ENCODE data around the gene AOC3.
"Not testable (repeated sequence)": the region's sequence is repeated elsewhere in the genome, so short reads cannot be mapped to it uniquely, and the experiment has no call there.

AOC3 gene

DNA sequence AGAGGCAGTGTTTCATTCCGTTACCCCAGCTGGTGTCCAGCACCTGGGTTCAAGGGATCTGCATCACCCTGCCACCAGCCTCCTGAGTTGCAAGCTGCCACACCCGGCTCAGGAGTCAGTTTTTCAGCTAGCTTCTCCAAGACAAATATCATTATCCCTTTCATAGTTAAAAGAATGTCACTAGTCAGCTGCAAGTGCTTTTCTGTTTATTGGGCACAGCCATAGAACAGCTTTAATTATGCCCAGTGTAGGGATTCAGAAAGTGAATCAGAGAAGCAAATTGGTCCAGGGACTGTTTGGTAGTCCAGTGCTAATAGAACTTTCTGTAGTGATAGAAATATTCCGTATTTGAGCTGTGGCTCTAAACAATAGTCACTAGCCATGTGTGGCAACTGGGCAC is 2.9 kb upstream of the AOC3 start:
- TF ChIP-seq CTCF (IDR thresholded peaks at IDR 0.05; ENCODE audit: low read depth, low read length, missing control alignments) = no peak
- H3K4me3 ChIP-seq (ENCODE audit: low read depth, low read length) = no peak overlapping the region
- in situ Hi-C loops (cut with HindIII; ENCODE audit: low sequenced_read_pairs) = no loop called here
- no peak for DNase-seq (ENCODE audit: low read depth)

- no peak overlapping the region for H3K4me3 ChIP-seq (ENCODE audit: low read depth, low read length)
- in situ Hi-C loops (cut with HindIII; ENCODE audit: low sequenced_read_pairs) = no loop called here
- no peak for DNase-seq (ENCODE audit: low read depth)
- TF ChIP-seq CTCF (IDR thresholded peaks at IDR 0.05; ENCODE audit: low read depth, low read length, missing control alignments) = no peak
Observed at GRCh38 chr17:42849031-42849430, 2.0 kb upstream of the AOC3 start.

DNA sequence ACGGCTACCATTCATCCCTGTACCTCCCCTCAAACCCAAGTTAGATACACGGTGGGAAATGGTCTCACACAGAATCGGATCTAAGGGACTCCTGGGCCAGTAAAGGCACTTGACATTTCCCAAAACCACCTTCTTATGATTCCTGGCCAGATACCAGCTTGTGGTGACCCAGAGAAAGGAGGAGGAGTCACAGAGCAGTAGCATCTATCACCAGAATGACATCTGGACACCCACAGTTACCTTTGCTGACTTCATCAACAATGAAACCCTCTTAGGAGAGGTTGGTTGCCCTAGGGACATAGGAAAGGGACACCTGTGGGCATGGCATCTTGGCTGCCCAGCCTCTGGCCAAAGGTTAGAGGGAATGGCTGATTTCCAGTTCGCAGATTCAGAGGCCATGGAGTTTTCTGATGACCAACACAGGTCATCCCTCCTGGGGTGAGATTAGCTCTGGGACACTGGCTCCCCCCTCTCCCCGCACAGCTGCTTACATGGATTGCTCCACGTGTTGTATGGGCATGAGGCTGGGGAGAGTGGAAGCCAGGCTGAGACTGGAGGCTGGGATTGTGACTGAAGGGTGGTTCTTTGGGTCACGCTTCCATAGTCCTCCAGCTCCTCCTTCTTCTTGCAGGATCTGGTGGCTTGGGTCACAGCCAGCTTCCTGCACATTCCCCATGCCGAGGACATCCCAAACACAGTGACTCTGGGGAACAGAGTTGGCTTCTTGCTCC is 1.4 kb upstream of the AOC3 start:
- TF ChIP-seq CTCF (IDR thresholded peaks at IDR 0.05; ENCODE audit: low read depth, low read length, missing control alignments) = no peak
- no peak for DNase-seq (ENCODE audit: low read depth)
- H3K4me3 ChIP-seq (ENCODE audit: low read depth, low read length) = no peak overlapping the region
- in situ Hi-C loops (cut with HindIII; ENCODE audit: low sequenced_read_pairs) = no loop called here

DNA sequence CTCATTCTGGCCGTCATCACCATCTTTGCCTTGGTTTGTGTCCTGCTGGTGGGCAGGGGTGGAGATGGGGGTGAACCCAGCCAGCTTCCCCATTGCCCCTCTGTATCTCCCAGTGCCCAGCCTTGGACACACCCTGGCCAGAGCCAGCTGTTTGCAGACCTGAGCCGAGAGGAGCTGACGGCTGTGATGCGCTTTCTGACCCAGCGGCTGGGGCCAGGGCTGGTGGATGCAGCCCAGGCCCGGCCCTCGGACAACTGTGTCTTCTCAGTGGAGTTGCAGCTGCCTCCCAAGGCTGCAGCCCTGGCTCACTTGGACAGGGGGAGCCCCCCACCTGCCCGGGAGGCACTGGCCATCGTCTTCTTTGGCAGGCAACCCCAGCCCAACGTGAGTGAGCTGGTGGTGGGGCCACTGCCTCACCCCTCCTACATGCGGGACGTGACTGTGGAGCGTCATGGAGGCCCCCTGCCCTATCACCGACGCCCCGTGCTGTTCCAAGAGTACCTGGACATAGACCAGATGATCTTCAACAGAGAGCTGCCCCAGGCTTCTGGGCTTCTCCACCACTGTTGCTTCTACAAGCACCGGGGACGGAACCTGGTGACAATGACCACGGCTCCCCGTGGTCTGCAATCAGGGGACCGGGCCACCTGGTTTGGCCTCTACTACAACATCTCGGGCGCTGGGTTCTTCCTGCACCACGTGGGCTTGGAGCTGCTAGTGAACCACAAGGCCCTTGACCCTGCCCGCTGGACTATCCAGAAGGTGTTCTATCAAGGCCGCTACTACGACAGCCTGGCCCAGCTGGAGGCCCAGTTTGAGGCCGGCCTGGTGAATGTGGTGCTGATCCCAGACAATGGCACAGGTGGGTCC is 607 bp downstream of the AOC3 start:
- in situ Hi-C loops (cut with HindIII; ENCODE audit: low sequenced_read_pairs); H3K4me3 ChIP-seq (ENCODE audit: low read depth, low read length); DNase-seq (ENCODE audit: low read depth): not testable (repeated sequence)

DNA sequence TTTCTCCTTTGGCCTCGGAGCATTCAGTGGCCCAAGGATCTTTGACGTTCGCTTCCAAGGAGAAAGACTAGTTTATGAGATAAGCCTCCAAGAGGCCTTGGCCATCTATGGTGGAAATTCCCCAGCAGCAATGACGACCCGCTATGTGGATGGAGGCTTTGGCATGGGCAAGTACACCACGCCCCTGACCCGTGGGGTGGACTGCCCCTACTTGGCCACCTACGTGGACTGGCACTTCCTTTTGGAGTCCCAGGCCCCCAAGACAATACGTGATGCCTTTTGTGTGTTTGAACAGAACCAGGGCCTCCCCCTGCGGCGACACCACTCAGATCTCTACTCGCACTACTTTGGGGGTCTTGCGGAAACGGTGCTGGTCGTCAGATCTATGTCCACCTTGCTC is 1.4 kb downstream of the AOC3 start:
- in situ Hi-C loops (cut with HindIII; ENCODE audit: low sequenced_read_pairs) = no loop called here
- no peak overlapping the region for H3K4me3 ChIP-seq (ENCODE audit: low read depth, low read length)
- DNase-seq (ENCODE audit: low read depth) = no peak
- no peak for TF ChIP-seq CTCF (IDR thresholded peaks at IDR 0.05; ENCODE audit: low read depth, low read length, missing control alignments)

DNA sequence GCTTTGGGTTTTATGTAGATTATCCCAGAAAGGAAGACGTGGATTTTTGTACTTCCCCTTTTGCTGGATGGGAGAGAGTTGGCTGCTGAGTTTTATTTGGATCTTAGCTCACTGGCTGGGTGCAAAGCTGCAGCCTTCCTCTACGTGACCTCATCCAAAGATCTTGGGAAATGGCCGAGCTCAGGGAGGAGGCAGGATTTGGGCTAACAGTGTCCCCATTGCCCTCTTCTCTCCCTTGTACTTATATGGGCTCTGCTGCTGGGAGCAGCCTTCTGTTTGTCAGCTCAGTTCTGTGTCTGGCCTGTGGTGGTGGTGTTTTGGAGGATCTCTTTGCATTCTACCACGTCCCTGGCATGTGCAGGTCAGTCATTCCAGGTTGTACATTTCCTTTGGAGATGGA is 2.0 kb downstream of the AOC3 start:
- TF ChIP-seq CTCF (IDR thresholded peaks at IDR 0.05; ENCODE audit: low read depth, low read length, missing control alignments) = no peak

GRCh38 chr17:42853597-42853967 is 2.6 kb downstream of the AOC3 start:
- DNase-seq (ENCODE audit: low read depth) = no peak
- H3K4me3 ChIP-seq (ENCODE audit: low read depth, low read length) = no peak overlapping the region
- in situ Hi-C loops (cut with HindIII; ENCODE audit: low sequenced_read_pairs) = no loop called here
- no peak for TF ChIP-seq CTCF (IDR thresholded peaks at IDR 0.05; ENCODE audit: low read depth, low read length, missing control alignments)

More for the DNA sequence above, 2.0 kb downstream of the AOC3 start:
- in situ Hi-C loops (cut with HindIII; ENCODE audit: low sequenced_read_pairs) = no loop called here
- DNase-seq (ENCODE audit: low read depth) = no peak
- H3K4me3 ChIP-seq (ENCODE audit: low read depth, low read length) = no peak overlapping the region
